ENCODE results near the gene APBA1. TPM values are rescaled to one million over a fixed set of nuclear protein-coding genes. Genes with fewer than 3 reads are reported as not detected.

APBA1 gene
- polyA plus RNA-seq, 1 experiment, result 4.6 TPM

GRCh38 chr9:69715096-69715495 lies 42.9 kb upstream of the APBA1 start:
- POLR2A ChIA-PET, result no interaction called here
- TF ChIP-seq CTCF (IDR thresholded peaks at IDR 0.05; ENCODE audit: insufficient read depth, low read depth, low read length), result no peak
- DNase-seq (ENCODE audit: low read depth), result no peak

GRCh38 chr9:69697475-69697874 lies 25.3 kb upstream of the APBA1 start:
- CTCF ChIA-PET, result no interaction called here
- H3K27me3 ChIP-seq (ENCODE audit: control insufficient read depth, insufficient read depth, low read length), result no peaks in the 10 kb centered on the region
- DNase-seq (ENCODE audit: low read depth), result no peak
- no peak for TF ChIP-seq CTCF (IDR thresholded peaks at IDR 0.05; ENCODE audit: insufficient read depth, low read depth, low read length)
- H3K4me3 ChIP-seq (ENCODE audit: low read depth, low read length), result no peak overlapping the region
- no peaks in the 10 kb centered on the region for H3K36me3 ChIP-seq (ENCODE audit: control insufficient read depth, insufficient read depth, low read length)
- POLR2A ChIA-PET, result no interaction called here

More at GRCh38 chr9:69715096-69715495, 42.9 kb upstream of the APBA1 start:
- Histone ChIP-seq H3K36me3 (ENCODE audit: control insufficient read depth, insufficient read depth, low read length) (no peaks in the 10 kb centered on the region; the same call in 1 of the 2 replicates), H3K4me3 (ENCODE audit: low read depth, low read length) (no peak overlapping the region), H3K27me3 (ENCODE audit: control insufficient read depth, insufficient read depth, low read length) (no peaks in the 10 kb centered on the region)
- CTCF ChIA-PET, result interaction anchor here (0.5 to 0.8 kb wide), 3 partner anchors 42 to 71 kb away, joined by 3 read pairs; no protein-coding TSS in a partner anchor

- no peak overlapping the region for H3K4me3 ChIP-seq (ENCODE audit: low read depth, low read length)
- no peak for DNase-seq (ENCODE audit: low read depth)
- ChIA-PET CTCF (no interaction called here), POLR2A (no interaction called here)
- no peak for TF ChIP-seq CTCF (IDR thresholded peaks at IDR 0.05; ENCODE audit: insufficient read depth, low read depth, low read length)
- H3K36me3 ChIP-seq (ENCODE audit: control insufficient read depth, insufficient read depth, low read length), result no peaks in the 10 kb centered on the region
- H3K27me3 ChIP-seq (ENCODE audit: control insufficient read depth, insufficient read depth, low read length), result no peaks in the 10 kb centered on the region
Measured at GRCh38 chr9:69696802-69697201, 24.6 kb upstream of the APBA1 start.

GRCh38 chr9:69689991-69690538 lies 17.9 kb upstream of the APBA1 start:
- H3K27me3 ChIP-seq (ENCODE audit: control insufficient read depth, insufficient read depth, low read length), result no peaks in the 10 kb centered on the region
- DNase-seq (ENCODE audit: low read depth), result no peak
- POLR2A ChIA-PET, result no interaction called here
- no peaks in the 10 kb centered on the region for H3K36me3 ChIP-seq (ENCODE audit: control insufficient read depth, insufficient read depth, low read length)
- CTCF ChIA-PET, result interaction anchor here (0.6 to 1.0 kb wide), 2 partner anchors 17 to 168 kb away, joined by 3 to 4 read pairs; partner anchors contain the start of gene APBA1
- TF ChIP-seq CTCF (IDR thresholded peaks at IDR 0.05; ENCODE audit: insufficient read depth, low read depth, low read length), result no peak
- H3K4me3 ChIP-seq (ENCODE audit: low read depth, low read length), result no peak overlapping the region

- Histone ChIP-seq H3K27me3 (ENCODE audit: control insufficient read depth, insufficient read depth, low read length) (no peaks in the 10 kb centered on the region), H3K36me3 (ENCODE audit: control insufficient read depth, insufficient read depth, low read length) (no peaks in the 10 kb centered on the region), H3K4me3 (ENCODE audit: low read depth, low read length) (no peak overlapping the region)
- TF ChIP-seq CTCF (IDR thresholded peaks at IDR 0.05; ENCODE audit: insufficient read depth, low read depth, low read length), result no peak
- ChIA-PET CTCF (no interaction called here), POLR2A (no interaction called here)
- DNase-seq (ENCODE audit: low read depth), result no peak
Measured at GRCh38 chr9:69683927-69684326, 11.8 kb upstream of the APBA1 start.

All from BJ (cell line).